ENCODE measurements around the gene ADSL.

The ADSL gene

DNA sequence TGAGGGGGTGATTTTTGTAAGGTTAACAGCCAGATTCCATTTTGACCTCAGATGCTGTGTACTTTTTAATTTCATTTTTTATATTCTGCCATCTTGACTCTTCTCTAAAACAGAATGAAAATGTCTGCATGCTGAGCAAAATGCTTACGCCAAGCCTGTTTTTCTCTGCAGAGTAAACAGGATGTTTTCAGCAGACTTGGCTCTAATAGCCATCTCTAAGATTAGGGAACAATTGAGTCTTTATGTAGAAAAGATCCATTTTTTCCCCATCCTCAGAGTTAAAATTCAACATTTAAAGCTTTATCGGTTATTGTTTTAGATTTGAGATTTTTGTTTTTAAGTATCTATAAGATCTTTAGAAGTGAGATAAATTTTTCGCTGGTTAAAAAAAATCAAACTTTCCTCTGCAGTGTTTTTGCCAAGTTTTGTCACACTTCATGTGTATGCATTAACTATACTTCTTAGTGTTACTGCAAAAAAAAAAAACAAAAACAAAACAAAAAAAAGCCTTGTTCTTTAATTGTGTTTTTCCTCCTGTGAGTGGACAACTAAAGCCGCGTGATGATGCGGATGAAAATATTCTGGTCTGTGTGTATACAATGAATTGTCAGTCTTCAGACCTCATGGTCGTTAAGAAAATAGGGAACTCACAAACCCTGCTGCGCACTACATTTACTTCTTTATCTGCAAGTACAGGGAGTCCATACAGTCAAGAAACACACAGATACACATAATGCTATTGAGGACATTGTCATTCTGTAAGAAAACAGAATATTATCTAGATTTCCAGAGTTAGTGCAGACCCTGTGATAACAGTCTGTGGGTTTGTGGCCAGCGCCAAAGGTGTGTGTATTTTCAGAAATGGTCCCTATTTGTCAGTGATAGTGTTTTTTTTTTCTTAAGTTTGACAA lies 17.5 kb upstream of the ADSL start:
- peak in 1 of 2 donors; percentile 15 for DNase-seq

DNA sequence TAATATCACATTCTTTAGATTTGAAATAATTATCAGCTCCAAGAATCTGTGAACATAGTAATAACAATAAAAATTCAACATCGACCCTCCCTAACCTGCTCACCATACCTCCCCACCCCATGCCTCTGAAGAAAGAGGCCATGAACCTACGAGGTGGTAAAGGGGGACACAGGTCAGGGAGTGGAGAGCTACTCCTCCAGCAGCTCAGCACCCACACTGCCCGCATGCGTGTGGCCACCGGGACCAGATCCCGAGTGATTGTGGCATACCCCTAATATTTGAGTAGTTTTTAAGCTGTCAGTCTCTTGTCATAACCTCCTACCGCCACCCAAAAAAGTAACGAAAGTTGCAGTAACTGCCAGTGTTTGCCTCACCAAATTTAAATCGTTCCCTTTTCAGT lies 16.8 kb upstream of the ADSL start:
- no peak for DNase-seq

DNA sequence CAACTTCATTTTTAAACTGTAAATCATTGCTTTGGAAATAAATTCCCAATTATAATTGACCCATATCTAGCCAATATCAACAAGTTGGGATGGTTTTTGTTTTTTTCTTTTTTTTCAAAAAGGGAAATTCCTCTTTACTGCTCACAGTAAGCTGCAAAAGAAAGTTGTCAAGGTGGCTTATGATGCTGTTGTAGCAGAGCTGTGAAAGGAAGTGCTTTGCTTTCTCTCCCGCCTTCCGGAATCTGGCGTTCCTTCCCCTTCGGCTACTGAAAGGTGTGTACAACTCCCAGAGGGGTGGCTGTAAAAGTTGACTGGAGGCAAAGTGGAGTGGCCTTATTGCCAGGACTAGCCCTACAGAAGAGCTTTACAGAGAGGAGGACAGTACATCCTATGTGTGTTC lies 16.2 kb upstream of the ADSL start:
- no peak for DNase-seq

DNA sequence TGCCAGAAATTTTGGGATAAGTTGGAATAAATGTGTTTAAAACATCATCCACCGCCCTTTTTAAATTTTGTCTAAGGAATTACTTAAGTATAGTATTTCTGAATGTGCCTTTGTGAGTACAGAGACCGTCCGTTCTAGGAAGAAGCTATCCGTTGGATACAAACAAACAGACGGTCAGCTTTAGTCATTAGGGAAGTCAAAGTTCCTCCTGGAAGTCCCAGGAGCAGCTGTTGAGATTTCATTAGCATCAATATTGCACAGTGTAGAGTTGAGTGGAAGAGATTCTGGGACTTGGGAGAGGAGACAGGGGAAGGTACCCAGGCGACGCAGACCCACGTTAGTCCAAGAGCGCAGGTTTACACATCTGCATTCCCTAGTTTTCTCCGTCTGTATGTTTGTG lies 15.7 kb upstream of the ADSL start:
- peak; percentile 35 to 54 for DNase-seq

DNA sequence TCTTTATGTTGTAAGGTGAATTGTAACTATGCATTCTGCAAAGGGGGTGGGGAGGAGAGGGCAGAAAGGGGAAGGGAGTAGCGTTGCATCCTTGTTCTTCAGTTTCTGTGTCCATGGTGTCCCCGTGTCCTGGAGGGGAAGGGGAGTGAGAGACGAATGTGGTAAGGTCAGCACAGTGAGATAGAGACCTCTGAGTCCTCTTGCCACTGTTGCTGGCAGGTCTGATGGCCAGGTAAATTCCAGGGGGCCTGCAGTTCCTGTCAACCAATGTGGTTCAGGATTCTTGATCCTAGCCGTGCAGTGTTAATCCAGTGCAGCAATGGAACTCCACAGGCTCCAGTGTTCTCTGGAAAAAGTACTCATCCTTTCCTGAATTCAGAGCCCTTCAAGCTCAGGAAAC lies 14.6 kb upstream of the ADSL start:
- no peak for DNase-seq

DNA sequence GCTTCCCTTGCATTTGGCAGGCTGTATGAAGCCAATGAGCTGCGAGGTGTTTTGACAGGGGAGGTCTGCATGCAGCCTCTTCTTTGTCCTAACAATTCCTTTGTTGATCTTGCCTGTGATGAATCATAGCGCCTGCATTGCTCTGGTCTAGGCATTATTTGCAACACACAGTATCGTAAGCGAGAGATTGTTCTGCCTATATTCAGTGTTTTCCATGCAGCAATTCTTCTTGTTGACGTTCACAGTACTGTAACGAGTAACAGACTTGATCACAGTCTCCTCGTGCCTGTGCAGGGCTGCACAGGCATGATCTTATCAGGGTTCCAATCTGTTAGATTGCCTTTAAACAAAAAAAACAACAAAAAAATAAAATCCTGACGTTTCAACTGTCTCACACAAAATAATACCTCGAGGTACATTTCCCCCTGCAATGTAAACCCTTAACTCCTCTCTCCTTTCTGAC lies 13.9 kb upstream of the ADSL start:
- DNase-seq: no peak

DNA sequence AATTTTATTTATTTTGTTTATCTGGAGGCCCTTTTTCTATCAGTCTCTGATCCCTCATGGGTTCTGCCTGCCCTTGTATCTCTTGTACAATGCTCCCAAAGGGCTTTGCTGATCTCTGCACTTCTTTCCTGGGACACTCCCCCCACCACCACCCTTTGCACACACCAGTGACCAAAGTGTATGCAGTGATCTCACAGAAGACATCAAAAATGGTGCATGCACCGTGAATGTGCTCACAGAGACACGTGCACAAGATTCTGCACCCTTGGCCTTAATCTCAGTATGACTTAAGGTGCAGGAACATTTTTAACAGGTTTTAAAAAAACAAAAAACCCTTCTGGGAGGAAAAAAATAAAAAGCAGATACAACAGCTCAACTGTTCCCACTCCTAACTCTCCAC lies 12.2 kb upstream of the ADSL start:
- DNase-seq: no peak

DNA sequence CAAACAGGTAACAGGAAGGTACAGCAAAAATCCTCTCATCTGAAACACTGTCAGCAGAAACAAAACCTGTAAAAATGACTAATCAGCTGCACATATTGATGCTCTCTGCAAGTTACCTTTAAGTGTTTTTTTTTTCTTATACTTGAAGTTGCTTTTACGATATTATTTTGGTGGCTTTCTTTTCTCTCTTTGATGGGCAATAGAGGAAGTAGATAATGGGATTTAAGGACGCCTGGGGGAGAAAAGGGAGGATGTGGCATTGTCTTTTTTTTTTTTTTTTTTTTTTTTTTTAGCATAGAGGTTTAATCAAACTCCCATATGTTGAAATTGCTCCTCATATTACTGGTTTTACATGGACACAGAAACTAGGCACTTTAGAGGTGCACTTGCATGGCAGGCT lies 11.4 kb upstream of the ADSL start:
- no peak for DNase-seq

DNA sequence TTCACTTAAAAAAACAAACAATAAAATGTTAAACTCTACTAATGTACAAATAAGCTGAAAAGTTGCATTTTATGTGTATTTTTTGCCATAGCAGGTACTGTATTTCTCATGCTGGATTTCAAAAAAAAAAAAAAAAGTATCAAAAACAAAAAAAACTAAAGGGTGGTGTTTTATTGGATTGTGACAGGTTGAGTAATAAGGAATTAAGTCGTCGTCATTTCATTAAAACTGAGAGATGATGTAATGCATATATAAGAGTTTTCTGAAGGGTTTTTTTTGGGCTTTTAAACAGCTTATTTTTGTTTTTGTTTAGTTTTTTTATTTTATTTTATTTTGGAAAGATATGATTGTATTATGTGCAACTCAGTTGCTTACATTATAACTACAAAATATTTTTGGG lies 10.9 kb upstream of the ADSL start:
- no peak for DNase-seq

DNA sequence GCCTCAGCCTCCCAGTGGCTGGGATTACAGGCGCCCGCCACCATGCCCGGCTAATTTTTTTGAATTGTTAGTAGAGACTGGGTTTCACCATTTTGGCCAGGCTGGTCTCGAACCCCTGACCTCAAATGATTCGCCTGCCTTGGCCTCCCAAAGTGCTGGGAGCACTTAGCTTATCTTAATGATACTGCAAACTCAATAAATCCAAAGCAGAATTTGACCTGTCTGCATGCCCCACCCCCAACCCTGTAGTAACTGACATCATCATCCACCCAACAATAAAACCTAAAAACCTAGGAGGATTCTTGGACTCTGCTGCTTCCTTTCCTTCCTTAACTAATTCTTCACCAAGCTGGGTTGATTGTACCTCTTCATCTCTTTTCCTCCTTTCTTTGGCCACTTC lies 6.3 kb upstream of the ADSL start:
- no peak for DNase-seq

DNA sequence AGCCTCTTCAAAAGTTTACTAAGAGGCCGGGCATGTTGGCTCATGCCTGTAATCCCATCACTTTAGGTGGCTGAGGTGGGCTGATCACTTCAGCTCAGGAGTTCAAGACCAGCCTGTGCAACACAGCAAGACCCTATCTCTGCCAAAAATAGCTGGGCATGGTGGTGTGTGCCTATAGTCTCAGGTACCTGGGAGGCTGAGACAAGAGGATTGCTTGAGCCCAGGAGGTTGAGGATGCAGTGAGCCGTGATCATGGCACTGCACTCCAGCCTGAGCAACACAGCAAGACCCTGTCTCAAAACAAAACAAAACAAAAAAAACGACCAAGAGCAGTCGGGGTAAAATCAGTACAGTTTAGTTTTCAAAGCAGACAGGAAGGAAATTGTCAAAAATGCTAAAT lies 4.7 kb upstream of the ADSL start:
- no peak for DNase-seq

DNA sequence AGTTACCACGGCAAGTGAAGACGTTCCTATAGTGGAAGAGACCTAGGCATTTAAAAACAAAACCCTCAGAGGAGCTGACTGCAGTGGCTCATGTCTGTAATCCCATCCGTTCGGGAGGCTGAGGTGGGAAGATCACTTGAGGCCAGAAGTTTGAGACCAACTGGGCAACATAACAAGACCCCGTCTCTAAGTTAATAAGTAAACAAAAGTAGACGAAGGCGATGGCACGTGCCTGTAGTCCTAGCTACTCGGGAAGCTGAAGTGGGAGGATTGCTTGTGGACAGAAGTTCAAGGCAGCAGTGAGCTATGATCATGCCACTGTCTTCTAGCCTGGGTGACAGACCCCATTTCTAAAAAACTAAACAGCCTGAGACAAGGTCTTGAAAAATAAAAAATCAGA lies 3.8 kb upstream of the ADSL start:
- DNase-seq: no peak

DNA sequence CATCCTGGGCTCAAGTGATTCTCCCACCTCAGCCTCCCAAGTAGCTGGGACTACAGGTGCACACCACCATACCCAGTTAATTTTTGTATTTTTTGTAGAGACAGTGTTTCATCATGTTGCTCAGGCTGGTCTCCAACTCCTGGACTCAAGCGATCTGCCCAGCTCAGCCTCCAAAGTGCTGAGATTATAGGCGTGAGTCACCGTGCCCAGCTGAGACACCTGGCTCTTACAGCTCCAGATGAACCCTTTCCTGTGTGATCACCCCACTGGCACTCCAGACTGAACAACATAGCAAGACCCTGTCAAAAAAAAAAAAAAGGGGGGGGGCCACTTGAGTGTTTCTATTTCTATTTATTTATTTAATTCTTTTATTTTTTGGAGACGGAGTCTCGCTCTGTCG lies 1.0 kb upstream of the ADSL start:
- no peak for DNase-seq

DNA sequence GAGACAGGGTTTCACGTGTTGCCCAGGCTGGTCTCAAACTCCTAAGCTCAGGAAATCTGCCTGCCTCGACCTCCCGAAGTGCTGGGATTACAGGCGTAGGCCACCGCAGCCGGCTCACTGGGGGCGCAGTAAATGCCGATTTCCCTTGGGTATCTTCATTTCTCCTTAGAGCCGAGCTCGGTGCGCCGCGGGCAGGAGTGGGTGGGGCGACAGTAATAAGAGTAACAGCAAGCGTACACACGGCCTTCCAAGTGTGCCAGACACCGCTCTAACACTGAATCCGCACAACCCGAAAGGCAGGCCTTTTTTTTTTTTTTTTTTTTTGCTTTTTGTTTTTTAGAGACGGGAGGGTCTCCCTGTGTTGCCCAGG lies 500 bp upstream of the ADSL start:
- no peak for DNase-seq

DNA sequence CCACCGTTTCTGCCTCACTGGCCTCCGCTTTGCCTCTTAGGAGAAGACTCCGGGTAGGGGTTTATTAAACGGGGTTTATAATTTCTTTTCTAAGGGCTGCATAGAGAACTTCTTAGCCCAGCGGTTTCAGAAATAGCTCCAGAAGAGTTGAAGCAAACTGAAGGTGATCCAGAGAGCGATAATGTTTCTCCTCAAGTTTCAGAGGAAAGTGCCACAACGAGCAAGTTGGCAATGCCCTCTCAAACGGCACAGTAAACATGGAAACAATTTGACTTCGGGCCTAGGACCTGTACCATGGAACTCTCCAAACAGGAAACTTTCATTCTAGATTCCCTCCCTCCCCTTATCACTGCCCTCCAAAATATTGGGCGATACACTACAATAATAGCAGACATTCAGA lies 1.0 kb downstream of the ADSL start:
- no peak for DNase-seq

DNA sequence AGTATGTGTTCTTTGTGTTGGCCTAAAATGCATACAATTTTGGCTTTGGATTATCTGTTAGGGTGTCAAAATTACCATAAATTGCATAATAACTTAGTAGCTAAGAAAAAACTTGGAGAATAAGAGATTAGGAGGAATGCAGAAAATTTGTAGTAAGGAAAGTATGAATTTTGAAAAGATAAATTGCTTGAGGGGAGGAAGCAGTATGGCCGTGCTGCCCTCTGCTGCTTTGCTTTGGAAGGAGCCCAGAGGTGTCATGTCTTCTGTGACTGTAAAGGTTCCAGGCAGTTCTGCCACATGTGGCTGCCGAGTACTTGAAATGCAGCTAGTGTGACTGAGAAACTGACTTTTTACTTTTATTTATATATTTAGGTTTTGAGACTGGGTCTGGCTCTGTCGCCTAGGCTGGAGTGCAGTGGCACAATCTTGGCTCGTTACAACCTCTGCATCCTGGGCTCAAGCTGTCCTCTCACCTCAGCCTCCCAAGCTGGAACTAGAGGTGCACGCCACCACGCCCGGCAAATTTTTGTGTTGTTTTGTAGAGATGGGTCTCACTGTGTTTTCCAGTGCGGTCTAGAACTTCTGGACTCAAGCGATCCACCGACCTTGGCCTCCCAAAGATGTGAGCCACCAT lies 1.8 kb downstream of the ADSL start:
- DNase-seq: peak in 1 of 2 donors; percentile 60

DNA sequence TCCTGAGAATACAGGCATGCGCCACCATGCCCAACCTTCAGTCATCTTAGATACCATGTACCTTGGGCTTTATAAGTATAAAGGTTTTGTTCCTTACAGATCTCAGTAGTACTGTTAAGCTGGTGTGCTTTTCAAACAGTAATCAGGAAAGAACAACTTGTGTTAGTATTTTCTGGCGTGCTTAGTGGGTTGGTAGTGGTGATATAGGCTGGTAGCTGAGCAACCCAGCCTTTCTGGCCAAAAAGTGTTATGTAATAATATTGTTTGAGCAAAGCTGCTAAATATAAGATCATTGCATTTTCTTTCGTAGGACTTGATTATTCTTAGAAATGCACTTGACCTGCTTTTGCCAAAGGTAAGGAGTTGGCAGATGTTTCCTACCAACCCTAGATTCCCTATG lies 6.5 kb downstream of the ADSL start:
- no peak for DNase-seq

DNA sequence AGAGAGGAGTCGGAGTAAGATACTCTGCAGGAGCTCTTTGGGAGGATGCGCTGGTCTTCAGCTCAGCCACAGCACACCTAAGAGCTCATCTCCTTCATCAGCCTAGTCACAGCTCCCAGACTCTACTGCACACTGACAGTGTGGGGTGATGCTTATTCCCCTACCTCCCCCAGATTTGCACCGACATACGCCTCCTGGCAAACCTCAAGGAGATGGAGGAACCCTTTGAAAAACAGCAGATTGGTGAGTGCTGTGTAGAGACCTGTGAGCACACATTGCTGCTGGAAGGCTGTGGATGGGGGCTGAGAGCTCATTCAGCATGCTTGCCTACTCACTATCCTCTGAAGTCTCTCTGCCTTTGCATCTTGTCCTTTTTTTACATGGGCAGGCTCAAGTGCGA lies 14.8 kb downstream of the ADSL start:
- no peak for DNase-seq

DNA sequence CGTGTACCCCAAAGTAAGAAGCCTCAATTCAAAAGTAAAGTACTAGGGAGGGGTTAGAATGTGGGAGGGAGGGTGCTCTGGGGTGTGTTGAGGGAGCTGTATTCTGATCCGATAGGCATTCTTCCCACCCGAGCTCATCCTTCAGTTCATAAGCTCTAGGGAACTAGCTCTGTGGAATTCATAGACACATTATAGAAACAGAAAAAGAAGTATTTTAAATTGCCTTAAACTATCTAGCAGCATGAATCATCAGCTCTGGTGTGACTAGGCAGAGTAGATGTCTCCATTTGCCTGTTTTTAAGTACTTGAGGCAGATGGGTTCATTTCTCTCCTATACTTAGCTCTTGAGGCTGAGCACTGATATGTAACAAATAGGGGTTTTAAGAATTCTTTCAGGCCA lies 16.8 kb downstream of the ADSL start:
- DNase-seq: no peak

DNA sequence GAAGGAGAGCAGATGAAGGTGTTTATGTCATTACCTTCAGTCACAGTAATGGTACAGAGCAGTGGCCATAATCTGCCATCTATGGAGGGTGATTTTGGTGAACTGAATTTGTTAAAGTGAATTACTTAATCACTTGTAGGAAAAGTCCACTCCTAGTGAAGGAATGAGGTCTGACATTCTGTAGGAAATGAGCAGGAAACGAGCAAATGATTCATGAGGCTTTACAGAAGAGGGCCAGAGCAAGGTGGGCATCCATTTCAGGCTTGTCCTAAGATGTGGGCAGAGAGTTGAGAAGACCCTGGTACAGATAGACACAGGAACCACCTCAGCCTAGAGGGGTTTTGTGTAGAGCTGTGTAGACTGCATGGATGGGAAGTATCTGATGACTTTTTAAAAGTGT lies 18.1 kb downstream of the ADSL start:
- no peak for DNase-seq

DNA sequence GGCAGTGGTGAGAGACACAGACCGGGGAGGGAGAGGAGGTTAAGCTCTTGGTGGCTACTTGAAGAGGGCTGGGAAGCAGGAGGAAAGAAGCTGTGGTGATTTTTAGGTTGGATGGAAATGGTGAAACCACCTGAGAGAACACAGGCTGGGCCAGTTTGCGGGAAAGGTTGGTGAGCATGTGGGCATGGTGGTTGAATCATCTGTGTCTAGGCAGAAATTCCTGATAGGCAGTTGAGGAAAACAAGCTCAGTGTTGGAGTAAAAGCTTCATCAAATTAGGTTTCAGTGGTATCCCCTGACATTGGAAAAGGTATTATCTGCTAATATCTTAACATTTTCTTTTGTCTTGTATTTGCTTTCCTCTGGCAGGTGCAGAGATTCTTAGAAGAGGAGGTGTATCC lies 19.8 kb downstream of the ADSL start:
- no peak for DNase-seq

DNA sequence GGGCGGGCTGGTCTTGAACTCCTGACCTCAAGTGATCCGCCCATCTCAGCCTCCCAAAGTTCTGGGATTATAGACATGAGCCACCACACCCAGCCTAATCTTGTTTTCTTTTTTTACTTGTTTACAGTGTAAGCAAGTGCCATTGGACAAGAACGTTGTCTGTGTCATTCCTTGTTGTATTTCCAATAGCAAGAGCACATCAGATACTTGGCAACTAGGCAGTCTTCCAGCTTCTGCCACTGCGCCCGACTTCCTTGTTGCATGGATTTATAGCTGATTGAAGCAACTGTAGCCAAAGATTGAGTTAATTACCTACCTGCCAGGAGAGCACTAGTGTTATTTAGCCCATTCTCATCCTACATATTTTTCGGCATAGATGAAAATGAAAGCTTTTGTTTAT lies 21.0 kb downstream of the ADSL start:
- no peak for DNase-seq

DNA sequence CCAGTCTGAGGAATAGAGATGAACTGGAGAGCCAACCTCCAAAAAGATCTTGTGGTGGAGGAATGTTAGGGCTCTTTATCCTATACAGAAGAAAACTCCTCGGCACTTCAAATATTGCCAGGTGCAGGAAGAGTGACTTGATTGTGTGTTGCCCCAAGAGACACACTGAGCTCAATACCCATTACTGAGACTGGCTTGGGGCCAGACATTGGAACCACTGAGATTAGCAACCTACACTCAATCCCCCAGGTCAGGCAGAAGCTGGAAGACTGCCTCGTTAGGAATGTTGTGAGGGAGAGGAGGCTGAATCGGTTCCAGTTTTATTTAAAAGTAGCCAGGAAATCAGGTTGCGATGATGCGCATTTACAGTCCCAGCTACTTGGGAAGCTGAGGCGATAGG lies 21.7 kb downstream of the ADSL start:
- no peak for DNase-seq

DNA sequence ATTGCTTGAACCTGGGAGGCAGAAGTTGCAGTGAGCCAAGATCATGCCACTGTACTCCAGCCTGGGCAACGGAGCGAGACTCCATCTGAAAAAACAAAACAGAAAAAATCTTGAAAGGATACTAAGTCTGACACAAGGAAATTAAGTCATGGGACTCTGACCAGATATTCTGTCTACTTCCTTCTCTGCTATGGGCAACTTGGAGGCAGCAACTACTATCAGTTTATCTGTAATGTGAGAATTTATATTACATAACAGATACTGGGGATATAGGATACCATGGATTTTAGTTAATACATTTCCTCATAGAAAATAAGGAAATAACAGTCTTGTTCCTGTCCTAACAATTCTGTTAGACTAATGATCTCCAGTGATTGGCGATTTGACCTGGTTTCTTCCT lies 22.5 kb downstream of the ADSL start:
- DNase-seq: peak; percentile 56 to 70

DNA sequence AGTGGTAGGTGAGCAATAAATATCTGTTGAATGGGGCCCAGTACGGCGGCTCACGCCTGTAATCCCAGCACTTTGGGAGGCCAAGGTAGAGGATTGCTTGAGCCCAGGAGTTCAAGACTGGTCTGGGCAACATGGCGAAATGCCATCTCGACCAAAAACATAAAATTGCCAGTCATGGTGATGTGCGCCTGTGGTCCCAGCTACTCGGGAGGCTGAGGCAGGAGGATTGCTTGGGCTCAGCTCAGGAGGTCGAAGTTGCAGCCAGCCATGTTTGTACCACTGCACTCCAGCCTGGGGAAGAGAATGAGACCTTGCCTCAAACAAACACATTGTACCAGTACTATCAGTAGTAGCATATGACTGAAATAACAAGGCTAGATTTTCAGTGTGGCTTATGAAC lies 28.3 kb downstream of the ADSL start:
- no peak for DNase-seq
